ENCODE measurements around the gene GALK1. TPM values are rescaled to one million over a fixed set of nuclear protein-coding genes. Genes with fewer than 3 reads are reported as not detected.
A peak's percentile ranks its signal among the peaks of the same experiment; 100 is the strongest.
"Not testable (repeated sequence)": the region's sequence is repeated elsewhere in the genome, so short reads cannot be mapped to it uniquely, and the experiment has no call there.

The GALK1 gene
- total RNA-seq, 1 donor from 2014 or later: 11.5 TPM

DNA sequence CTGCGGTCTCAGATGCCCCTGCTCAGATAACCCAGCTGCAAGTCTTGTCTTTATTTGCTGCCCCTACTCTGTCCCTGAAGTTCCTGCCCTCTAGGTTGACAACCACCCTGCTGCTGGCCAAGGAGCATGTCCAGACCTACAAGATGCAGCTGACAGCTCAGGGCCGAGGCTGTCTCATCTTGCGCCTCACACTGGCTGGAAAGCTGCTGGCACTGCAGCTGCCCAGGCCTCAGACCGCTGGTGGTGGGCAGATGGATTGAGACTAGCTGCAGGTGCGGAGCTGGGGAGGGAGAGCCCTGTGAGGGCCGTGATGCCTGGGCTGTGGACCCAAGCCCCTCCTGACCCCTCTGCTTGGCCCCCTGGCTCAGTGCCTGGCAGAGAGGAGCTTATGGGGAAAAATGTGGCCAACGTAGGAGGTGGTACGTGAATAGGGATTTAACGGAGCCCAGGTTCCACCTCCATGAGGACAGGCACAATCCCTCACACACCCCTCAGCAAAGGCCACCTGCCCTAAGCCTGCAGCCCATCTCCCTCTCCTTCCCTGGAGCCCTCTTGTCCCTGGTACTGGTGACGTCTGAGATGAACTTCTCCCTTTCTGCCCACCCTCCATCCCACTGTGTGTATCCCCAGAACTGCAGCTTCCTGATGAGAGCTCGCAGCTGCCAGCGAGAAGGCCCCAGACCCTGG is 8.3 kb upstream of the GALK1 start:
- DNase-seq (ENCODE audit: low spot score): no peak
- intact Hi-C loops (cut with DNase I): no loop called here

DNA sequence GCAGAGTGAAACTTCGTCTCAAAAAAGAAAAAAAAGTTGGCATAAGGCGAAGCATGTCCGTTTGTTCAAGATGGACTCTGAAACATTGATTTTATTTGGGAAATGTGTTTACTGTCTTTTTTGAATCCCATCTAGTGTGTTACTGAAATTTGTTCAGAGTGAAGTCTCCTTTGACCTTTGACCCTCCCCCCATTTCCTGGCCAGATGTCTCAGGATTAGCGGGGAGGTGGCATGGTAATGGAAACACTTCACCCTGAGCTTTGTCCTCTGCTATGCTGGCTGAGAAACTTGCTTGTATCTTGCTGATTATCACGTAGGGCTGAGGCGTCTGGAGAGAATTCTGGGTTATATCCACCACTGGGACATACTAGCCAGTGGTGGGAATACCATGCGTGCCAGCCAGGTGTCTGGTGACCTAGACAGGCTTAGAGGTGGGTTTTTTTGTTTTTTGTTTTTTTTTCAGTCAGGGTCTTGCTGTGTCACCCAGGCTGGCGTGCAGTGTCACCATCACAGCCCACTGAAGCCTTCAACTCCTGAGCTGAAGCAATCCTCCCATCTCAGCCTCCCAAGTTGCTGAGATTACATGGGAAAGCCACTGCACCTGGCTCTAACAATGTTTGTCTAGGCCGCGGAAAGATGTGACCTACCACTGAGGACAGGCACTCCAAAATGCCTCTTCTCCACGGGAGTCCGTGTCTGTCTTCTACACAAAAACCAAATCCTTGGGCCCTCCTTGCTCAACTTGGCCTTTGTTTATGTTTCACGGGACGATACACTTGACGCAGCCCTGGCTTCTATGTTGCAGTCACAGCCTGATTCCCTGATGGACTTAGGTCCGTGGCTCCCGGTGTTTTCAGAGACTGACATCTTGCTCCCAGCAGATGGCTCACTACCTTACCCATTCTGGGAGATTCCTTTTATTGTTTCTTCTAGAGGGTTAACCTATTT is 6.6 kb upstream of the GALK1 start:
- intact Hi-C loops (cut with DNase I): no loop called here
- no peak for DNase-seq (ENCODE audit: low spot score)

DNA sequence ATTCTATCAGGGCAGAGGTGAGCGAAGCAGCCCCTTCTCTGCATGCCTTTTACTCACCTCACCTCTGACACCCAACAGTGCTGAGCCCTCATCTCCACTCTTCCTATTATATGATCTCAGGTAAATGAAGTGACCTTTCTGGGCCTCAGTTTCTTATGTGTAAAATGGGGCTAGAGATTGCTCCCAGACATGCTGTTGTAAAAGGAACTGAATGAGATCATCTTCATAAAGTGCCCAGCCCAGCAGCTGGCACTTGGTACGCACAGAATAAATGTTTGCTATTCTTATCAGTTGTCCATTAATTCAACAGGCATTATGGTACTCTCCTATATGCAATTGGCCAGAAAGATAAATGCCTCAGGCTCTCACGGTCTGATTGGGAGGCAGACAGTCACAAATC is 4.5 kb upstream of the GALK1 start:
- peak; percentile 27 for DNase-seq (ENCODE audit: low spot score)
- intact Hi-C loops (cut with DNase I): loop anchor here (5.0 kb wide), 1 partner anchor 58 kb away; no protein-coding TSS in a partner anchor

DNA sequence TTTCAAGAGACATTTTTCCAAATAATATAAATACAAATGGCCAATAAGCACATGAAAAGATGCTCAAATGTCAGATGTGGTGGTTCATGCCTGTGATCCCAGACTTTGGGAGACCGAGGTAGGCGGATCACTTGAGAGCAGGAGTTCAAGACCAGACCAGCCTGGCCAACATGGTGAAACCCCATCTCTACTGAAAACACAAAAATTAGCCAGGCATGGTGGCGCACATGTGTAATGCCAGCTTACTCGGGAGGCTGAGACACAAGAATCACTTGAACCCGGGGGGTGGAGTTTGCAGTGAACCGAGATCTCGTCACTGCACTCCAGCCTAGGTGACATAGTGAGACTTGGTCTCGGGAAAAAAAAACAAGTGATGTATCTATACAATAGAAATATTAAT is 2.9 kb upstream of the GALK1 start:
- intact Hi-C loops (cut with DNase I): loop anchor here (5.0 kb wide), 1 partner anchor 59 kb away; no protein-coding TSS in a partner anchor
- no peak for DNase-seq (ENCODE audit: low spot score)

DNA sequence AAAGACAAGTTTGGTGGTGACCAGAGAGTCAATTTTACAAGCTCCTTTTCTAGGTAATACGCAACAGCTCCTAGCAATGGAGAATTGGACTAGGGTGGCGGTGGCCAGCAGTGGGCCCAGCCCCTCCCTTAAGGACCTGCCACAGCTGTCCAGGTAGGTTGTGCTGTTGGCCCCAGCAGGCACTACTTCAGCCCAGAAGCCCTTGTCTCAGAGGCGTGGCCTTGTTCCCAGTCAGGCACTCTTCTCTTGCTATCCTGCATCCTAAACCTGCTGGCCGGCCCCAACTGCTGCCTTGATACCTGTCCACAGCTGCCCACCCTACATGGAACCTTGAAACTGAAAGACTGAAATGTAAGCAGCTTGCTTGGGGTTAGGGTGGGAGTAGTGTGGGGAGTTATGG is 989 bp upstream of the GALK1 start:
- DNase-seq (ENCODE audit: low spot score): no peak
- intact Hi-C loops (cut with DNase I): loop anchor here (5.0 kb wide), 1 partner anchor 61 kb away; no protein-coding TSS in a partner anchor

DNA sequence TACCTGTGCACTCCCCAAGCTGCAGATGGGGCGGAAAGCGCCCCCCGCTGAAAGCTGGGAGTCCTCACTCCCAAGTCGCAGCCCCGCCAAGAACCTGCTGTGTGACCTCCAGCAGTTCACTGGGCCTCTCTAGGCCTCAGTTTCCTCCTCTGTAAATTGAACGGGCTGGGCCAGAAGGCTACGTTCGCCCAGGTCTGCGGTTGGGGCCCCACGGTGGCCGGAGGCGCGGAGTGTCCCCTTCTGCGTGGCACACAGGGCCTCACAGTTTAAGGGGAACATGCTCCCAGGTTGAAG is 628 bp downstream of the GALK1 start:
- intact Hi-C loops (cut with DNase I): no loop called here
- no peak for DNase-seq (ENCODE audit: low spot score)

DNA sequence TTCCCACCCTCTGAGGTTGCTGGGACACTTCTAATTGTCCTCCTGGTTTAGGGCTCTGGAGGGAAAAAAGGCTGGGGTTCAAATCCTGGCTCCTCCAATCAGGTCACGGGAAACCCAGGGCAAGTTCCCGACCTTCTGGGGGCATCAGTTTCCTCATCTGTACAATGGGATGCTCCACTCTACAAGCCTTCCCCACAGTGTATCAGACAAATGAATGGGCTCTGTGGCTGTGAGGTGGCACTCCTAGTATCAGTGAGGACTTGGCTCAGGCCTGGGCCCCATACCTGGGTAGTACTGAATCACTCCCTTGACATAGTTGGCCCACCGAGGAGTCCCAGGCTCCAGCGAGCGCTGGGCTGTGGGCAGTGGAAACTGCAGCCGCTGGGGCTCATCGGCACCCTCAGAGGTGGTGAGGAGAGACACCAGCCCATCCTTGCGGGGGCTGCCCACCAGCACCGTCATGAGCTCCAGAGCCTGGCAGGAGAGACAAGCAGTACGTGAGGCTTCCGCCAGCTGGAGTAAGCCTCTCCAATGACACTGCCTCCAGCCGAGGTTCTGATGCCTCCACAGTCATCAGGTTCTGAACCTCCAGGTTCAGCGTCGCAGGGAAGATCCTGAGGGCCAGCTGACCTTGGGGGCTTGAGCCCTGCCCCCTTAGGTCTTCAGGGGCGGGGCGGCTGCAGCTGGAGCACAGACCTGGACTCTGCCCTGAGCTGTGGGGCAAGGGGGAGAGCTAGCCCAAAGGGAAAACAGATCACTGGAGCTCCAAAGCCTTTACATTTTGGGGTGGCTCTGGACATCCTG is 1.2 kb downstream of the GALK1 start:
- intact Hi-C loops (cut with DNase I): no loop called here
- DNase-seq (ENCODE audit: low spot score): no peak

DNA sequence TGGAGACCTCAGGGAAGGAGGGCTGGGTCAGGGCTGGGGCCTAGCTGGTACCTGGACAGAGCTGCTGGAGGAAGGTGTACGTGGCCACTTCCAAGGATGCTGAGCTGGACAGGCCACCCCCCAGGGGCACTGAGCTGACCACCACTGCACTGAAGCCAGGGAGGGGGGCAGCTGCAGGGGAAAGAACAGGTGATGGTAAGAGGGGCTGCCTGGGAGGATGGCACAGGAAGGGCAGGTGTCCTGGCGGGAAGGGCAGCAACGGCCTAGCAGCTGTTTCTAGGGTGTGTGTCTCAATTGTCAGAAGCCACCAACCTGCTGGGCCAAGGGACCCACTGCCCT is 1.8 kb downstream of the GALK1 start:
- intact Hi-C loops (cut with DNase I): no loop called here
- DNase-seq (ENCODE audit: low spot score): no peak

DNA sequence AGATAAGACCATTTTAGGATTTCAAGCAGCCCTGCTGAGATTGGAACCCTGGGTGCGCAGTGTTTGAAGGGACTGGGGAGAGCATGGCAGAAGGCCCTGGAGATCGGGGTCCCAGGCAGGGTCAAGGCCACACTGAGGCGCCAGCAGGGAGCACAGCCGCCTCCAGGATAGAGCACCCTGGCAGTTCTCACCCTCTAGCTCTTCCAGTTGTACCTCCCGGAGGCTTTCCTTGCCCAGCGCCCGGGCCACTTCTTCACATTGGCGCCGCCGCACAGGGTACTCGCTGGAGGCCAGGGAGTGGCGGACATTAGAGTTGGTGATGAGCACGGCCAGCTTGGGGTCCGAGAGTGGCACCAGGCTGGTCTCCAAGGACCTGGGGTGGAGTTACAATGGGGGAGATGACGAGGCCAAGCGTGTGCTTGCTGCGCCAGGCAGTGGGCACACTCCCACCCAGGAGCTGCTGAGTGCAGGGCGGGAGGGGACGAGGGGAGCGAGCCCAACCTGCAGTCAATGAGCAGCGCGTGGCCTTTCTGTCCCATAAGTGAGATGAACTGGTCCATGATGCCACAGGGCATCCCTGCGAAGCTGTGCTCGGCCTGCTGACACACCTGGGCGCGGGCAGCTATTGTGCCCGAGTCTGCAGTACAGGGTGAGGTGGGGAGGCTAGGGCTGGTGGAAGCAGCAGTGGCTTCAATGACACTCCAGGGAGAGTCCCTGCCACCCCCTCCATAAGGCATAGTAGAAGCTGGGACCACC is 2.3 kb downstream of the GALK1 start:
- no peak for DNase-seq (ENCODE audit: low spot score)
- intact Hi-C loops (cut with DNase I): no loop called here

DNA sequence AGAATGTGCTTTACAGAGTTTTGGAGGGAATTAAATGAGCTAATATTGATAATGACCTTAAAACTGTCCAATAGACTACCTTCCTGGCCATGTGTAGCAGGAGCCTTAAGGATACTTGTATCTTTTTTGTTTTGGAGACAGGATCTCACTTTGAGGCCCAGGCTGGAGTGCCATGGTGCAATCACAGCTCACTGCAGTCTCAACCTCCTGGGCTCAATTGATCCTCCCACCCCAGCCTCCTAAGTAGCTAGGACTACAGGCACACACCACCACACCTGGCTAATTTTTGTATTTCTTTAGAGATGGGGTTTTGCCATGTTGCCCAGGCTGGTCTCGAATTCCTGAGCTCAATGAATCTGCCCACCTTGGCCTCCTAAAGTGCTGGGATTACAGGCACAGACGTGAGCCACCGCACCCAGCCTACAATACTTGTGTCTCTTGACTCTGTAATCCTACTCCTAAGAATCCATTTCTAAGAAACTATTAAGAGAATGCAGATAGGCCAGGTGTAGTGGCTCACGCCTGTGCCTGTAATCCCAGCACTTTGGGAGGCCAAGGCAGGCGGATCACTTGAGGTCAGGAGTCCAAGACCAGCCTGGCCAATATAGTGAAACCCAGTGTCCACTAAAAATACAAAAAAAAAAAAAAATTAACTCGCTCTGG is 4.9 kb downstream of the GALK1 start:
- intact Hi-C loops (cut with DNase I); DNase-seq (ENCODE audit: low spot score): not testable (repeated sequence)

DNA sequence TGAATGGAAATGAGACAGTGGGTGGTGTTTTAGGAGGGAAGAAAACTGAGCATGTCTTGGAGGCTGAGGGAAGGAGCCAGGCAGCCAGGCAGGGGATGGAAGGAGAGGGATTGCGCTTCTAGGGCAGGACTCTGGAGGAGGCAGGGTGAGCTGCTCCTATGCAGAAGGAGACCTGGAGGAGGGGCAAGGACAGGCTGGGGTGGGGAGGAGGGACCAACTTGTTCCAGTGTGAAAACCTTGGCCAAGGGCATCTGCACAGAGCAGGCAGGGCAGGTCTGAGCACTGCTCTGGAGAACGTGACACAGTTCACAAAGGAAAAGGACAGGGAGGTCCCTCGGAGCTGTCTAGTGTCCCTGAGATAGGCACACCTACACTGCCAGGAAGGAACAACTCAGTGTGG is 5.5 kb downstream of the GALK1 start:
- intact Hi-C loops (cut with DNase I): no loop called here
- no peak for DNase-seq (ENCODE audit: low spot score)

DNA sequence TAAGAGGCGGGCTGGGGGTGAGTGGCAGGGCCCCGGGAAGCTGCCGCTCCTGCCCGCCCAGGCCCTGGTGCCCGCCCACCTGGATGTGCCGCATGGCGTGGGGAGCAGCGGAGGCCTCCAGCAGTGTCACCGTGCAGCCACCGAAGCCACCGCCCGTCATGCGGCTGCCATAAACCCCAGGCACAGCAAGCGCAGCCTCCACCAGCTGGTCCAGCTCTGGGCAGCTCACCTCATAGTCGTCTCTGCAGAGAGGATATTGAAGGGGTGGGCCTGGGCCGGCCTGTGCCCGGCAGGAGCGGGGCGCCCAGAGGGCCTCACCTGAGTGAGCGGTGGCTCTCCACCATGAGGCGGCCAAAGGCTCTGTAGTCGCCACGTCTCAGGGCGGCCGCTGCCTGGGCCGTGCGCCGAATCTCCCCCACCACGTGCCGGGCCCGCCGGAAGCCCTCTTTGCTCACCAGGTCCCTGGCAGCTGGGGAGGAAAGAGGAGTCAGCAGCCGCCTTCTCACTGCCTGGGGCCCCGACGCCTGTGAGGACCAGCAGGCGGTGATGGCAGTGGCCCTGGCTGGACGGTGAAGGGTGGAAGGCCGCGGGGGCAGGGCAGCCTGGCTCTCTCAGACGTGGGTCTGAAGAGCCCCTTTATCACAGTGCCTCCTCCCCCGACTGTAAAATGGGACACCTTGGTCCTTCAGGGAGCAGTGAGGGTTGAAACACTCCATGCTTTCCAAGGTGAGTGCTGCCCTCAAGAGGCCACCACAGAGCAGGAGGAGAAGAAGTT is 6.7 kb downstream of the GALK1 start:
- intact Hi-C loops (cut with DNase I): no loop called here
- DNase-seq (ENCODE audit: low spot score): no peak

DNA sequence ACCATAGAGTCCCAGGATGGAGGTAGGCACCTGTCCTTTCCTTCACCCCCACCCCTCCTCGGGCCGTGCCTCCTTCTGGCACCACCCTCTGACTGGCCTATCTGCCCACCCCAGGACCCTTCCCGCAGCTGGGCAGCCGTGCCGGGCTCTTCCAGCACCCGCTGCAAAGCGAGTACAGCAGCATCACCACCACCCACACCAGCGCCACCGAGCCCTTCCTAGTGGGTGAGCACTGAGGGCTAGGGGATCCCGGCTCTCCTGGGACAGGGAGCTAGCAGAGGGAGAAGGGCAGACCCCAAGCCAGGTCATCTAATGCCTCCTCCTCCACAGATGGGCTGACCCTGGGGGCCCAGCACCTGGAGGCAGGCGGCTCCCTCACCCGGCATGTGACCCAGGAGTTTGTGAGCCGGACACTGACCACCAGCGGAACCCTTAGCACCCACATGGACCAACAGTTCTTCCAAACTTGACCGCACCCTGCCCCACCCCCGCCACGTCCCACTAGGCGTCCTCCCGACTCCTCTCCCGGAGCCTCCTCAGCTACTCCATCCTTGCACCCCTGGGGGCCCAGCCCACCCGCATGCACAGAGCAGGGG is 7.8 kb downstream of the GALK1 start:
- no peak for DNase-seq (ENCODE audit: low spot score)
- intact Hi-C loops (cut with DNase I): no loop called here

DNA sequence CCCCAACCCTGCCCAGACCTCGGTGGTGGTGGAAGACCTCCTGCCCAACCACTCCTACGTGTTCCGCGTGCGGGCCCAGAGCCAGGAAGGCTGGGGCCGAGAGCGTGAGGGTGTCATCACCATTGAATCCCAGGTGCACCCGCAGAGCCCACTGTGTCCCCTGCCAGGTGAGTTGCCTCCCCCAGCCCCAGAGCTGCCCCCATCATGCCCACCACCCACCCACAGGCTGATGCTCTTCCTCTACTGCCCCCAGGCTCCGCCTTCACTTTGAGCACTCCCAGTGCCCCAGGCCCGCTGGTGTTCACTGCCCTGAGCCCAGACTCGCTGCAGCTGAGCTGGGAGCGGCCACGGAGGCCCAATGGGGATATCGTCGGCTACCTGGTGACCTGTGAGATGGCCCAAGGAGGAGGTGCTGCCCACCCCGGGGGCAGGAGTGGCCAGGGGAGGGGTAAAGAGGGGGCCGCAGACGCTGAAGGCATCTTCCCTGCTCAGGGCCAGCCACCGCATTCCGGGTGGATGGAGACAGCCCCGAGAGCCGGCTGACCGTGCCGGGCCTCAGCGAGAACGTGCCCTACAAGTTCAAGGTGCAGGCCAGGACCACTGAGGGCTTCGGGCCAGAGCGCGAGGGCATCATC is 8.4 kb downstream of the GALK1 start:
- intact Hi-C loops (cut with DNase I): no loop called here
- DNase-seq (ENCODE audit: low spot score): no peak

DNA sequence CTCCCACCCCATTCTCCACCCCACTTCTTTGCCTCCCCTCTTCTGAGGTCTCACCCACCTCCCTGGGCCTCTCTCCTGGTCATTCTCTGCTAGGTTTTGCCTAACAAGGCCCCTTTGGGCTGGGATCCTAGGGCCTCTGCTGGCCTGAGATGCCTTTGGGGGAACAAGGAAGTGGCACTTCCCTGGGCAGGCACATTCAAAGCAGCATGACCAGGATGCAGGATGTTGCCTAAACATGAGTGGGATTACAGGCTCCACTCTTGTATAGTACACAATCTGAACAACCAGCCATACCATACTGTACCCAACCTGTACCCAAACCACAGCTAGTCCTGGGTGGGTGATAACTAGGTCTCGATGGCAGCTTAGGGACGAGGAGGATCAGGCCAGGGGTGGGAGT is 9.0 kb downstream of the GALK1 start:
- intact Hi-C loops (cut with DNase I): no loop called here
- DNase-seq (ENCODE audit: low spot score): no peak

DNA sequence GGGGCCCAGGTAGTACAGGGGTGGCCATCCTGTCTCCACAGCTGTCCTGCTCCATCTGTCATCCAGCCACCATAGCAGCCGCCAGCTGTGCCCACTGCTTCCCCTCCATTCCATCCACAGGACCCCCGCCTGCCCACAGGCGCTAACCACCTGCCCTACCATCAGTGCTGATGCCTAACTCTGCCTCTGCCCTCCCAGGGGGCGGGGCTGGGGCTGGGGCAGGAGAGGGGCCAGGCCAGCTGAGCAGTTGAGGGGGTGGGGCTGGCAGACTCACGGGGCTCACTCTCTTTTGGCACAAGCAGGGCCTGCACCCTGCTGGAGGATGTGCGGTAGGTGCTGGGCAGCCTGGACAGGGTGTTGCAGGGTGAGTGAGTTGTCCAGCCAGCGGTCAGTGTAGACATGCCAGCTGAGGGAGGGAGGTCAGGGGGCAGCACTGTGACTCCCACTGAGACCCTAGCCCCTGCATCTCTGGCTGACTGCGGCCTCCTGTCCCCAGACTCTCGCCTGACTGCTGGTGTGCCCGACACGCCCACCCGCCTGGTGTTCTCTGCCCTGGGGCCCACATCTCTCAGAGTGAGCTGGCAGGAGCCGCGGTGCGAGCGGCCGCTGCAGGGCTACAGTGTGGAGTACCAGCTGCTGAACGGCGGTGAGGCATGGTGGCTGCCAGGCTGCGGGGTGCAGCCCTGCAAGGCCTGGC is 9.6 kb downstream of the GALK1 start:
- no peak for DNase-seq (ENCODE audit: low spot score)
- intact Hi-C loops (cut with DNase I): no loop called here
